GM23248 (cell line): ENCODE measurements around the gene TBC1D2. TPM values are rescaled to one million over a fixed set of nuclear protein-coding genes. Genes with fewer than 3 reads are reported as not detected.

ENCODE experiments used
- DNase-seq: peaks from one replicate; pipeline ENCODE4 v3.0.0-alpha.2; 2015
- H2AFZ ChIP-seq: fragments of 200-600 bp; sonication (generic); 2 replicates; pipeline ENCODE4 v1.6.1; 2016; ENCODE audit warnings: antibody characterized with exemption
- H3F3A ChIP-seq: fragments of 200-600 bp; sonication (generic); 2 replicates; pipeline ENCODE4 v1.6.1; 2016; ENCODE audit warnings: mild to moderate bottlenecking, antibody characterized with exemption, mixed run types; ENCODE audit not compliant: insufficient read depth
- H3K27ac ChIP-seq: fragments of 200-600 bp; sonication (generic); 2 replicates; pipeline ENCODE4 v1.5.1; 2016; ENCODE audit warnings: mild to moderate bottlenecking
- H3K27me3 ChIP-seq: fragments of 200-600 bp; sonication (generic); replicated peaks from 2 replicates; pipeline ENCODE4 v1.6.1; 2016; ENCODE audit warnings: mild to moderate bottlenecking; ENCODE audit not compliant: insufficient read depth
- H3K36me3 ChIP-seq: fragments of 200-600 bp; sonication (generic); 2 replicates; pipeline ENCODE4 v1.6.1; 2016; ENCODE audit warnings: low read depth, mild to moderate bottlenecking
- H3K4me1 ChIP-seq: fragments of 200-600 bp; sonication (generic); 2 replicates; pipeline ENCODE4 v1.6.1; 2016; ENCODE audit warnings: mild to moderate bottlenecking; ENCODE audit not compliant: insufficient read depth
- H3K4me2 ChIP-seq: fragments of 200-600 bp; sonication (generic); one replicate; pipeline ENCODE4 v1.6.1; 2016; ENCODE audit warnings: mild to moderate bottlenecking; ENCODE audit not compliant: unreplicated experiment
- H3K4me3 ChIP-seq: fragments of 200-600 bp; sonication (generic); 2 replicates; pipeline ENCODE4 v1.5.1; 2016; ENCODE audit warnings: mild to moderate bottlenecking
- H3K79me2 ChIP-seq: fragments of 200-600 bp; sonication (generic); 2 replicates; pipeline ENCODE4 v1.6.1; 2016; ENCODE audit warnings: mild to moderate bottlenecking; ENCODE audit not compliant: insufficient read depth
- H3K9ac ChIP-seq: fragments of 200-600 bp; sonication (generic); 2 replicates; pipeline ENCODE4 v1.6.1; 2016; ENCODE audit warnings: mild to moderate bottlenecking
- H3K9me2 ChIP-seq: fragments of 200-600 bp; sonication (generic); 2 replicates; pipeline ENCODE4 v1.6.1; 2016; ENCODE audit warnings: mixed run types, mild to moderate bottlenecking, moderate library complexity; ENCODE audit not compliant: insufficient read depth
- H3K9me3 ChIP-seq: fragments of 200-600 bp; sonication (generic); one replicate; pipeline ENCODE4 v1.6.1; 2017; ENCODE audit warnings: low read depth
- H4K20me1 ChIP-seq: fragments of 200-600 bp; sonication (generic); 2 replicates; pipeline ENCODE4 v1.6.0; 2016; ENCODE audit not compliant: insufficient read depth
- EZH2 ChIP-seq: fragments of 200-600 bp; sonication (generic); IDR thresholded peaks from 2 replicates; pipeline ENCODE4 v1.6.1; 2018; ENCODE audit warnings: antibody characterized with exemption, mild to moderate bottlenecking; ENCODE audit not compliant: insufficient read depth, poor library complexity, severe bottlenecking
- EZH2phosphoT487 ChIP-seq: fragments of 200-600 bp; sonication (generic); IDR thresholded peaks from 2 replicates; pipeline ENCODE4 v1.6.1; 2018; ENCODE audit warnings: antibody characterized with exemption, moderate library complexity, mild to moderate bottlenecking, low read depth; ENCODE audit not compliant: insufficient read depth
- WGBS, 2 experiments: methylation state at CpG; one replicate each; pipeline ENCODE4 v1.1.6; 2015 to 2017; ENCODE audit warnings: low lambda C conversion rate in 2 of 2, low coverage in 1 of 2; ENCODE audit errors: missing lambda C conversion rate in 2 of 2; 5-methylcytosine and 5-hydroxymethylcytosine counted together
- in situ Hi-C: fragments of 300-500 bp; cut with MboI; formaldehyde crosslinking; loops from 2 replicates; pipeline ENCODE4 v1.15.0; 2020
- polyA plus RNA-seq: library from polyadenylated mRNA; unstranded; fragments of >200 nt; fragmentation: Nextera tagmentation; extraction: Ambion mirVana; gene quantifications from 2 replicates; pipeline ENCODE4 v1.2.1, GENCODE V29; 2016
- total RNA-seq: library from RNA; depleted of rRNA; stranded (reverse); fragments of >200 nt; shearing (Covaris generic); gene quantifications from 2 replicates; pipeline ENCODE4 v1.2.3, GENCODE V29; 2014

The TBC1D2 gene
- total and polyA plus RNA-seq, 2 experiments from 2014 or later = 58.4 to 58.9 TPM

DNA sequence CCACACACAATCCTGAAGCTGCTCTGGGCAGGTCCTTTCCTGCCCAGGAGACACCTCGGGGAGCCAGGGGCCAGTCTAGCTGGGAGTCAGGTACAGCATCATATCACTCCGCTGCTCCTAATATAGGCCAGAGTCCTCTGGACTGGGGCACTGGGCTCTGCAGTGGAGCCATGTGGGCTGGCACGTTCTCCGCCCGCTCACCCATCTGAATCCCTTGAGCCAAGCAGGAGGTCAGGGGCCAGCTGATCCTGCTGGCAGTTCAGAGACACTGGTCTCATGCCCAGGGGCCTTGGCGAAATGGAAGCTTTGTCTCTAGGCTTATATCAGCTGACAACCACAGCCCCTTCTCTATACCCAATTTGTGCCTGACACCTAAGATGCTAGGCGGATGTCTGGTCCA lies 53.7 kb downstream of the TBC1D2 start:
- Histone ChIP-seq H2AFZ (no peak overlapping the region), H3K9me2 (no peaks in the 10 kb centered on the region), H3K27me3 (no peaks in the 10 kb centered on the region), H3K4me1 (0 out of 2 replicates have a peak, but pooled peaks cover 3% of the 10 kb centered on the region), H3K4me2 (no peak overlapping the region), H3K79me2 (no peaks in the 10 kb centered on the region), H3K9ac (no peak overlapping the region), H4K20me1 (no peaks in the 10 kb centered on the region), H3K9me3 (no peaks in the 10 kb centered on the region), H3K27ac (no peak overlapping the region), H3K36me3 (peaks cover 34% of the 10 kb centered on the region; the same call in 1 of the 2 replicates), H3K4me3 (no peak overlapping the region), H3F3A (0 out of 2 replicates have a peak, but pooled peaks cover 4% of the 10 kb centered on the region)
- 85 to 90% methylated on average over 7 of the region's 7 CpGs for WGBS, 2 experiments
- in situ Hi-C loops = no loop called here
- DNase-seq = no peak
- TF ChIP-seq EZH2 (no peak), EZH2phosphoT487 (no peak)

DNA sequence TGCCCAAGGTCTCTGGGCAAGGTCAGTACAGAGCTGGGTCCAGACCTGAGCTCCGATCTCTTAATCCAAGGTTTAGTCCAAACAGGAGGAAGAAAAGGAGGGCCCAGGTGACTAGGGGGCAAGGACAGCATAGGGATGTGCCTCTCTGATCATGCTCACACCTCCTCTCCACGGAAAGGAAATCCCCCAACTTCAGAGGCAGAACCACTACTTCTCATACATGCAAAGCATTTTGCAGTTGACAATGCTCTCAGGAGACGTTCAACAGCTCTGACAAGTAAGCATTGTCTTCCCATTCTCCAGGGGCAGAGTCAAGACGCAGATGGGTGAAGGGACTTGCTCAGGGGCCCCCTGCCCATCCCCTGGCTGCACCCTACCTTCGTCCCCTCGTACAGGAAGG lies 54.3 kb downstream of the TBC1D2 start:
- Histone ChIP-seq H3K4me2 (no peak overlapping the region), H3K4me1 (0 out of 2 replicates have a peak, but pooled peaks cover 3% of the 10 kb centered on the region), H3K9me3 (no peaks in the 10 kb centered on the region), H3K36me3 (peaks cover 34% of the 10 kb centered on the region; the same call in 1 of the 2 replicates), H3F3A (0 out of 2 replicates have a peak, but pooled peaks cover 4% of the 10 kb centered on the region), H4K20me1 (no peaks in the 10 kb centered on the region), H3K9ac (no peak overlapping the region), H3K27ac (no peak overlapping the region), H3K9me2 (no peaks in the 10 kb centered on the region), H3K27me3 (no peaks in the 10 kb centered on the region), H3K79me2 (no peaks in the 10 kb centered on the region), H2AFZ (no peak overlapping the region), H3K4me3 (no peak overlapping the region)
- in situ Hi-C loops = no loop called here
- WGBS, 2 experiments = 87 to 90% methylated on average over 6 of the region's 6 CpGs
- TF ChIP-seq EZH2 = no peak
- no peak for TF ChIP-seq EZH2phosphoT487
- no peak for DNase-seq

DNA sequence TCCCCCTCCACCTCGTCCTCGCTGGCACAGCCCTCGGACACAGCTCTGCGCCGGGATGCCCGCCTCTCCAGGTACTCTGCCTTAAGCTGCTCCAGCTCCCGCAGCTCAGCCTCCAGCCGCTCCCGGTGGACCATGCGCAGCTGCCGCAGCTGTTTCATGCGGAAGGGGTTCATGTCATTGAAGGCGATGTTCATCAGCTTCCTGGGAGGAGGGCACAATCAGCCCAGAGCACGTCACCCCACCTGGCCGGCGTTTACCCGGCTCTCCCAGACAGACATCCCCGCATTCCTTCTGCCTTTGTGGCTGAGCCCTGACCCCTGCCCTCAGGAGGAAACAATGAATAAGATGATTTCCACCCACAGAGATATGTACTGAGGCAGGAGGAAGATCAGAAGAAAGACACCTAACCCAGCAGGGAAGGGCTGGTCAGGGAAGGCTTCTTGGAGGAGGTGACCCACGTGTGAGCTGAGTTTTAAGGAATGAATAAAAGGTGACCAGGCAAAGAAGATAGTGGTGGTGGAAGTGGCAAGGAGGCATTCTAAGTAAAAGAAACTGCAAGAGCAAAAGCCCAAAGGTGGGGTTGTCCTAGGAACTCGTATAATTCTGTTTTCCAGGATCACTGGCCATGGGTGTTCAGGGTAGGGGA lies 55.9 kb downstream of the TBC1D2 start:
- H3K4me1 ChIP-seq = no peaks in the 10 kb centered on the region
- H3K27me3 ChIP-seq = no peaks in the 10 kb centered on the region
- H3K4me3 ChIP-seq = no peak overlapping the region
- no peak overlapping the region for H3K27ac ChIP-seq
- TF ChIP-seq EZH2 = no peak
- no peak for DNase-seq
- no peak overlapping the region for H3K9ac ChIP-seq
- 88 to 89% methylated on average over 19 to 20 of the region's 20 CpGs for WGBS, 2 experiments
- H3K4me2 ChIP-seq = no peak overlapping the region
- no peaks in the 10 kb centered on the region for H3K9me2 ChIP-seq
- in situ Hi-C loops = no loop called here
- H3K9me3 ChIP-seq = no peaks in the 10 kb centered on the region
- peaks cover 26% of the 10 kb centered on the region; the same call in 1 of the 2 replicates for H3K36me3 ChIP-seq
- H3F3A ChIP-seq = peaks cover 7% of the 10 kb centered on the region; the same call in 1 of the 2 replicates
- H4K20me1 ChIP-seq = no peaks in the 10 kb centered on the region
- H3K79me2 ChIP-seq = no peaks in the 10 kb centered on the region
- no peak overlapping the region for H2AFZ ChIP-seq

- no peak for DNase-seq
- no peaks in the 10 kb centered on the region for H3K9me3 ChIP-seq
- no peaks in the 10 kb centered on the region for H3K79me2 ChIP-seq
- no peaks in the 10 kb centered on the region for H3K9me2 ChIP-seq
- H3K36me3 ChIP-seq = peaks cover 13% of the 10 kb centered on the region; the same call in 1 of the 2 replicates
- H3K9ac ChIP-seq = no peak overlapping the region
- 78 to 80% methylated on average over 4 of the region's 4 CpGs for WGBS, 2 experiments
- peaks cover 15% of the 10 kb centered on the region; the same call in 1 of the 2 replicates for H3F3A ChIP-seq
- TF ChIP-seq EZH2 (no peak), EZH2phosphoT487 (no peak)
- H3K4me2 ChIP-seq = no peak overlapping the region
- H3K27ac ChIP-seq = no peak overlapping the region
- no peaks in the 10 kb centered on the region for H3K4me1 ChIP-seq
- no peak overlapping the region for H3K4me3 ChIP-seq
- no peak overlapping the region for H2AFZ ChIP-seq
- no peaks in the 10 kb centered on the region for H4K20me1 ChIP-seq
- no peaks in the 10 kb centered on the region for H3K27me3 ChIP-seq
- in situ Hi-C loops = no loop called here
These were observed 59.8 kb downstream of the TBC1D2 start for GRCh38 chr9:98195671-98196070.
